ENCODE data around the gene ZDBF2.

- TF ChIP-seq, protein P1, sequence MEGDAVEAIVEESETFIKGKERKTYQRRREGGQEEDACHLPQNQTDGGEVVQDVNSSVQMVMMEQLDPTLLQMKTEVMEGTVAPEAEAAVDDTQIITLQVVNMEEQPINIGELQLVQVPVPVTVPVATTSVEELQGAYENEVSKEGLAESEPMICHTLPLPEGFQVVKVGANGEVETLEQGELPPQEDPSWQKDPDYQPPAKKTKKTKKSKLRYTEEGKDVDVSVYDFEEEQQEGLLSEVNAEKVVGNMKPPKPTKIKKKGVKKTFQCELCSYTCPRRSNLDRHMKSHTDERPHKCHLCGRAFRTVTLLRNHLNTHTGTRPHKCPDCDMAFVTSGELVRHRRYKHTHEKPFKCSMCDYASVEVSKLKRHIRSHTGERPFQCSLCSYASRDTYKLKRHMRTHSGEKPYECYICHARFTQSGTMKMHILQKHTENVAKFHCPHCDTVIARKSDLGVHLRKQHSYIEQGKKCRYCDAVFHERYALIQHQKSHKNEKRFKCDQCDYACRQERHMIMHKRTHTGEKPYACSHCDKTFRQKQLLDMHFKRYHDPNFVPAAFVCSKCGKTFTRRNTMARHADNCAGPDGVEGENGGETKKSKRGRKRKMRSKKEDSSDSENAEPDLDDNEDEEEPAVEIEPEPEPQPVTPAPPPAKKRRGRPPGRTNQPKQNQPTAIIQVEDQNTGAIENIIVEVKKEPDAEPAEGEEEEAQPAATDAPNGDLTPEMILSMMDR (IDR thresholded peaks at IDR 0.05) = no peak
- TF ChIP-seq POLR2AphosphoS5 (IDR thresholded peaks at IDR 0.05) = no peak
- no peak for TF ChIP-seq EP300 (IDR thresholded peaks at IDR 0.05)
Observed at GRCh38 chr2:206263959-206264603, 10.4 kb upstream of the ZDBF2 start.
